ENCODE results near the gene WBP4. TPM values are rescaled to one million over a fixed set of nuclear protein-coding genes. Genes with fewer than 3 reads are reported as not detected.
A peak's percentile ranks its signal among the peaks of the same experiment; 100 is the strongest.

Gene WBP4
- total RNA-seq, result 10 to 100 TPM in 1 of 2 donors, 1 to 10 TPM in 1; 8.5 to 10.6 TPM

- no peaks in the 10 kb centered on the region for H3K36me3 Mint-ChIP-seq
- ATAC-seq (peak; percentile 87 to 88), DNase-seq (ENCODE audit: low spot score) (peak; percentile 95)
- no peaks in the 10 kb centered on the region for H3K9me3 Mint-ChIP-seq
- H3K4me1 Mint-ChIP-seq (ENCODE audit: low read depth in 2 of 2), result peaks cover 35 to 38% of the 10 kb centered on the region in 2 donors
- H3K27ac Mint-ChIP-seq, result peak within 1 kb of the TSS; percentile 97 to 98
- no peaks in the 10 kb centered on the region for H3K27me3 Mint-ChIP-seq
- peak within 1 kb of the TSS; percentile 97 for H3K4me3 Mint-ChIP-seq
These were observed at the start of gene WBP4 for GRCh38 chr13:41061075-41061913. TSS of gene WBP4 (plus strand) at chr13:41061509. CDS start at chr13:41061674, 165 bp downstream.

GRCh38 chr13:41012536-41012935, 48.8 kb upstream of the WBP4 start:
- Mint-ChIP-seq H3K27me3 (no peaks in the 10 kb centered on the region), H3K4me1 (ENCODE audit: low read depth in 2 of 2) (peaks cover 46 to 62% of the 10 kb centered on the region in 2 donors), H3K9me3 (no peaks in the 10 kb centered on the region), H3K27ac (peak overlapping the region; percentile 28 to 71), H3K4me3 (no peak overlapping the region), H3K36me3 (peaks cover 10% of the 10 kb centered on the region)
- ATAC-seq (no peak), DNase-seq (ENCODE audit: low spot score) (no peak)

- H3K9me3 Mint-ChIP-seq, result no peaks in the 10 kb centered on the region
- H3K4me3 Mint-ChIP-seq, result peak overlapping the region; percentile 84
- H3K36me3 Mint-ChIP-seq, result peaks cover 14% of the 10 kb centered on the region
- ATAC-seq, result peak in 1 of 2 donors; percentile 90
- no peaks in the 10 kb centered on the region for H3K27me3 Mint-ChIP-seq
- no peak for DNase-seq (ENCODE audit: low spot score)
- H3K27ac Mint-ChIP-seq, result peak overlapping the region; percentile 91 to 97
- peaks cover 39 to 58% of the 10 kb centered on the region in 2 donors for H3K4me1 Mint-ChIP-seq (ENCODE audit: low read depth in 2 of 2)
These were observed 47.5 kb upstream of the WBP4 start for GRCh38 chr13:41013835-41014234.

GRCh38 chr13:41015920-41016319, 45.4 kb upstream of the WBP4 start:
- Mint-ChIP-seq H3K27ac (peak overlapping the region; percentile 91 to 97), H3K36me3 (peaks cover 14% of the 10 kb centered on the region), H3K27me3 (no peaks in the 10 kb centered on the region), H3K4me3 (peak overlapping the region; percentile 84), H3K9me3 (no peaks in the 10 kb centered on the region), H3K4me1 (ENCODE audit: low read depth in 2 of 2) (peaks cover 43 to 61% of the 10 kb centered on the region in 2 donors)
- ATAC-seq (no peak), DNase-seq (ENCODE audit: low spot score) (no peak)

GRCh38 chr13:41017159-41017558, 44.1 kb upstream of the WBP4 start:
- ATAC-seq, result no peak
- no peaks in the 10 kb centered on the region for H3K9me3 Mint-ChIP-seq
- peaks cover 14% of the 10 kb centered on the region for H3K36me3 Mint-ChIP-seq
- H3K27me3 Mint-ChIP-seq, result no peaks in the 10 kb centered on the region
- peak overlapping the region; percentile 84 for H3K4me3 Mint-ChIP-seq
- DNase-seq (ENCODE audit: low spot score), result no peak
- peak overlapping the region; percentile 91 to 97 for H3K27ac Mint-ChIP-seq
- H3K4me1 Mint-ChIP-seq (ENCODE audit: low read depth in 2 of 2), result peaks cover 40 to 54% of the 10 kb centered on the region in 2 donors

GRCh38 chr13:41017817-41018601, 43.3 kb upstream of the WBP4 start:
- H3K27ac Mint-ChIP-seq, result peak overlapping the region; percentile 91 to 97
- H3K27me3 Mint-ChIP-seq, result no peaks in the 10 kb centered on the region
- no peak for ATAC-seq
- peak overlapping the region; percentile 84 for H3K4me3 Mint-ChIP-seq
- peaks cover 13% of the 10 kb centered on the region for H3K36me3 Mint-ChIP-seq
- H3K4me1 Mint-ChIP-seq (ENCODE audit: low read depth in 2 of 2), result peaks cover 39 to 52% of the 10 kb centered on the region in 2 donors
- H3K9me3 Mint-ChIP-seq, result no peaks in the 10 kb centered on the region
- DNase-seq (ENCODE audit: low spot score), result no peak

- Mint-ChIP-seq H3K4me3 (peak overlapping the region; percentile 84), H3K36me3 (peaks cover 10% of the 10 kb centered on the region), H3K27ac (peak overlapping the region; percentile 91 to 97), H3K27me3 (no peaks in the 10 kb centered on the region), H3K4me1 (ENCODE audit: low read depth in 2 of 2) (peaks cover 36 to 48% of the 10 kb centered on the region in 2 donors), H3K9me3 (no peaks in the 10 kb centered on the region)
- no peak for DNase-seq (ENCODE audit: low spot score)
- no peak for ATAC-seq
These were observed 42.7 kb upstream of the WBP4 start for GRCh38 chr13:41018602-41018948.

- Mint-ChIP-seq H3K4me1 (ENCODE audit: low read depth in 2 of 2) (peaks cover 33 to 44% of the 10 kb centered on the region in 2 donors), H3K36me3 (peaks cover 10% of the 10 kb centered on the region)
These were observed 42.3 kb upstream of the WBP4 start, which contains the start of gene ELF1 for GRCh38 chr13:41019011-41019487. TSS of gene ELF1 (minus strand) at chr13:41019316. CDS start at chr13:40982054, 37,262 bp downstream.

GRCh38 chr13:41019578-41020347, 41.5 kb upstream of the WBP4 start:
- Mint-ChIP-seq H3K4me3 (peak overlapping the region; percentile 84), H3K27me3 (no peaks in the 10 kb centered on the region), H3K27ac (peak overlapping the region; percentile 91 to 97), H3K4me1 (ENCODE audit: low read depth in 2 of 2) (peaks cover 27 to 40% of the 10 kb centered on the region in 2 donors), H3K9me3 (no peaks in the 10 kb centered on the region), H3K36me3 (peaks cover 10% of the 10 kb centered on the region)
- DNase-seq (ENCODE audit: low spot score) (no peak), ATAC-seq (no peak)

More at GRCh38 chr13:41019011-41019487, 42.3 kb upstream of the WBP4 start, which contains the start of gene ELF1:
- Mint-ChIP-seq H3K27me3 (no peaks in the 10 kb centered on the region), H3K4me3 (peak within 1 kb of the TSS; percentile 84), H3K27ac (peak within 1 kb of the TSS; percentile 91 to 97), H3K9me3 (no peaks in the 10 kb centered on the region)
- peak; percentile 92 to 93 for ATAC-seq
- DNase-seq (ENCODE audit: low spot score), result peak; percentile 78

- Mint-ChIP-seq H3K4me1 (ENCODE audit: low read depth in 2 of 2) (peaks cover 12 to 21% of the 10 kb centered on the region in 2 donors), H3K4me3 (no peak overlapping the region), H3K27ac (no peak overlapping the region), H3K27me3 (no peaks in the 10 kb centered on the region), H3K36me3 (no peaks in the 10 kb centered on the region), H3K9me3 (no peaks in the 10 kb centered on the region)
- ATAC-seq (no peak), DNase-seq (ENCODE audit: low spot score) (no peak)
These were observed 35.8 kb upstream of the WBP4 start for GRCh38 chr13:41025518-41025917.

GRCh38 chr13:41026788-41027187, 34.5 kb upstream of the WBP4 start:
- Mint-ChIP-seq H3K27me3 (no peaks in the 10 kb centered on the region), H3K4me1 (ENCODE audit: low read depth in 2 of 2) (peaks cover 12 to 21% of the 10 kb centered on the region in 2 donors), H3K9me3 (no peaks in the 10 kb centered on the region), H3K27ac (no peak overlapping the region), H3K4me3 (no peak overlapping the region), H3K36me3 (no peaks in the 10 kb centered on the region)
- ATAC-seq (no peak), DNase-seq (ENCODE audit: low spot score) (no peak)

GRCh38 chr13:41028051-41028450, 33.3 kb upstream of the WBP4 start:
- no peak for ATAC-seq
- no peaks in the 10 kb centered on the region for H3K36me3 Mint-ChIP-seq
- no peak overlapping the region for H3K4me3 Mint-ChIP-seq
- H3K9me3 Mint-ChIP-seq, result no peaks in the 10 kb centered on the region
- no peak for DNase-seq (ENCODE audit: low spot score)
- H3K27ac Mint-ChIP-seq, result no peak overlapping the region
- peaks cover 12 to 21% of the 10 kb centered on the region in 2 donors for H3K4me1 Mint-ChIP-seq (ENCODE audit: low read depth in 2 of 2)
- no peaks in the 10 kb centered on the region for H3K27me3 Mint-ChIP-seq

- Mint-ChIP-seq H3K27ac (no peak overlapping the region), H3K4me3 (no peak overlapping the region), H3K36me3 (no peaks in the 10 kb centered on the region), H3K9me3 (no peaks in the 10 kb centered on the region), H3K4me1 (ENCODE audit: low read depth in 2 of 2) (peaks cover 15 to 21% of the 10 kb centered on the region in 2 donors), H3K27me3 (no peaks in the 10 kb centered on the region)
- no peak for ATAC-seq
- no peak for DNase-seq (ENCODE audit: low spot score)
These were observed 31.7 kb upstream of the WBP4 start for GRCh38 chr13:41029629-41030028.

Measured in natural killer cell treated with Interleukin-12 subunit alpha and Interleukin-12 subunit beta and Interleukin-15 and Interleukin-18, amount 100 ng/mL, for 72 hours (primary cell).